HG03575 (cell line): ENCODE measurements around the gene MIPEP.
"Not testable (repeated sequence)": the region's sequence is repeated elsewhere in the genome, so short reads cannot be mapped to it uniquely, and the experiment has no call there.

Experiments
- ATAC-seq: cut with Tn5 transposase; IDR thresholded peaks from one replicate; pipeline ENCODE4 v1.9.1; 2021; ENCODE audit not compliant: unreplicated experiment, insufficient number of reproducible peaks, low FRiP score; ENCODE audit errors: extremely low read depth

MIPEP gene

GRCh38 chr13:23888658-23889614 lies at the start of gene MIPEP:
TSS of gene MIPEP (minus strand) at chr13:23889400. CDS start at chr13:23889320, 80 bp downstream.
- peak; percentile 43 for ATAC-seq

- ATAC-seq: no peak
These were observed 45.3 kb upstream of the MIPEP start for GRCh38 chr13:23934520-23934919.

DNA sequence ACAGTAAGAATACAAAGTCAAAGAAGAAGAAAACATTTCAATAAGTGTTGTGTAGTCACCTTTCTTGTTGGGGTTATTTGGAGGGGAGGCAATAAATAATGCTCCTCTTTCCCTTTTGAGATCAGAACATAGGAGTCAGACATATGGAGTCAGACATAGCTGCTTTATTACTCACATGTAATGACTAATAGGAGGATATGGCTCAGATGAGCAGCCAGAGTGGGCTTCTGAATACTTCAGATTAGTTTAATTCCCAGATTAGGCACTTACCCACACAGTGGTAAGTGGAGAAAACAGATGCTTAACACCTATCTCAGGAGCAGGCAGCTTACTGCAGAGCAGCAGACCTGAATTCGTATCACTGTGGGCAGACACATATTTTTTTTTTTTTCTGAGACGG lies 39.8 kb upstream of the MIPEP start:
- no peak for ATAC-seq

DNA sequence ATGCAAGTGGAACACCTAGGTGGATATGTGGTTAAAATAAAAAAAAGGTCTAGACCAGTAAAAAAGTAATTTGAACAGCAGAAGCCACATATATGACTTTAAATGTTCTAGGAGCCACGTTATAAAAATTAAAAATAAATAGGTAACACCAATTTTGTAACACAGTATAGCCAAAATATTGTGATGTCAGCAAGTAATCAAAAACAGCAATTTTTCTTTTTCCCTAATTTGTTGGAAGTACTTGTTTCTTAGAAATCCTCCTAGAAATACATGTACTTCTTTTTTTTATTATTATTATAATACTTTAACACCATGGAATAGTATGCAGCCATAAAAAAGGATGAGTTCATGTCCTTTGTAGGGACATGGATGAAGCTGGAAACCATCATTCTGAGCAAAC lies 33.8 kb upstream of the MIPEP start:
- ATAC-seq: no peak

DNA sequence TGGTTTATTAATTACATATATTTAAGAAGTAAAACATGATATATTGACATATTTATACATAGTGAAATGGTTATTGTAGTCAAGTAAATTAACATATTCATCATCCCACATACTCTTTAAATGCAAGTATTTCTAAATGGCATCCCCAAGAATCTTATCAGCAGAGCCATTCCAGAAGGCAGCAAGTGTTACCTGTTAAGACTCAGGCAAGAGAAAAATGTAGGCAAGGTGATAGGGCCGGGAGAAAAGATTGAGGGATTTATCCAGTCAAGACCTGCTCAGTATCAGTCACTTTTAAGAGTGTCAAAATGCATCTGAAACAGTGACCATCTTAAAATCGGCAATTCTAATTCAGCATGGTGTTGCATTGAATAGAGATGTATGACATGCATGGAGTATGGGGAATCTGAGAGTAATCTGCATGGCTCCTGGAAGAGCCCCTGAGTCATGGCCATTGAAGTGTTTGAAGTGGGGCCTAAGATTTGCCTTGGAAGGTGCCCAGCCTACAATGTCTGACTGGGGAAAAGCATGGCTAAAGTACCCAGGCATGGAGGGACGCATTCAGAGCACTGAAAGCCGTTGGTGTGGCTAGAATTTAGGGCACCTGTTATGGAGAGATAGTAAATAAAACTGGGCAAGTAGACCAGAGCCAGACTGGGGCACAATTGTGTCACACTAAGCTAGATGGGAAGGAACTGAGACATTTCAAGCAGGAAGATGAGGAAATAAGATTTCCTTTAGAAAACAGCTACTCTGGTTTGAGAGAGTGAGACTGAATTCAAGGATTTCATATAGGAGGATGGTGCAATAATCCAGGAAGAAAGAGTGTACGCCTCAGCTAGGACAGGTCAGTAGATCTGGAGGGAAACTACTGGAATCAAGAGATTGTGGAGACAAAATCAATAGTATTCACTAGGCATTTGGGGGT lies 33.1 kb upstream of the MIPEP start:
- no peak for ATAC-seq

GRCh38 chr13:23921451-23921888 lies 32.3 kb upstream of the MIPEP start:
- no peak for ATAC-seq

- ATAC-seq: no peak
These were observed 29.8 kb upstream of the MIPEP start for GRCh38 chr13:23919006-23919405.

DNA sequence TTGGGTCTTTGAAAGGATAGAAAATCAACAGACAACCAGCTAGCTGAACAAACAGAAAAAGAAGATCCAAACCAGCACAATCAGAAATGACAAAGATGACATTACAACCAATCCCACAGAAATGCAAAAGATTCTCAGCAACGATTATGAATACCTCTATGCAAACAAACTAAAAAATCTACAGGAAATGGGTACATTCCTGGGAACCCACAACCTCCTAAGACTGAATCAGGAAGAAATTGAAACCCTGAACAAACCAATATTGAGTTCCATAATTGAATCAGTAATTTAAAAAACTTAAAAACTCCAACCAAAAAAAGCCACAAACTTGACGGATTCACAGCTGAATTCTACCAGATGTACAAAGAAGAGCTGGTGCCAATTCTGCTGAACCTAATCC lies 29.0 kb upstream of the MIPEP start:
- ATAC-seq: no peak

DNA sequence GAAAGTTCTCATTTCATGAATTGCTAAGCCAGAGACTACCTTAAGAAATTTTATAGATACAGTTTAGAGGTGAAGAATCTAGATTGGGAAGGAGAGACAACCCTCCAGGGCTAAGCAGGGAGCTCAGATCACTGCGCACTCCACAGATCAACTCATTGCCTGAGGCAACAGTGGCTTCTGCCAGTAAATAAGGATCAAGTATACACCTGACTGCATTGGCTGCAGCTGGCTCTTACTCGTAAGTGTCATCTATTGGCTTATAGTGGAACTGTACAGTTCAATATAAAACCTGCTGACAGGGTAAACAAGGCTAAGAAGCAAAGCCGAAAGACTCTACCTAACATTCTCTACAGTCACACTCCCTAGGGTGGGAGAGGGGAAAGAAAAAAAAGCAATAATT lies 26.1 kb upstream of the MIPEP start:
- ATAC-seq: no peak

- no peak for ATAC-seq
These were observed 23.3 kb upstream of the MIPEP start for GRCh38 chr13:23912469-23912868.

DNA sequence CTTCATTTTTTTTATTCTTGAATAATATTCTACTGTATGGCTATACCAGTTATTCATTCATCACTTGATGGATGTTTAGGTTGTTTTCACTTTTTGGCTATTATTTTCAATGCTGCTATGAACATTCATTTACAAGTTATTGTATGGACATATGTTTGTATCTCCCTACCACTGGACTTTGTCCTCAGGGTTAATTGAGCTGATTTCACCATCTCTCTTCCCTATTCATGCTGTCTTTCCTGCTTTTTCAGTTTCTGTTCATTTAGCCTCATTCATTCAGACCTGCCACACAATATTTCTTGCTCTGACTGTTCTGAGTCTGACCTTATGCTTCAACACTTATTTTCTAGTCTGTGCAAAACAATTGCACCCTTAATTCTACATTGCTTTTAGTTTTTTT lies 20.4 kb upstream of the MIPEP start:
- ATAC-seq: no peak

GRCh38 chr13:23905766-23906165 lies 16.6 kb upstream of the MIPEP start:
- no peak for ATAC-seq

DNA sequence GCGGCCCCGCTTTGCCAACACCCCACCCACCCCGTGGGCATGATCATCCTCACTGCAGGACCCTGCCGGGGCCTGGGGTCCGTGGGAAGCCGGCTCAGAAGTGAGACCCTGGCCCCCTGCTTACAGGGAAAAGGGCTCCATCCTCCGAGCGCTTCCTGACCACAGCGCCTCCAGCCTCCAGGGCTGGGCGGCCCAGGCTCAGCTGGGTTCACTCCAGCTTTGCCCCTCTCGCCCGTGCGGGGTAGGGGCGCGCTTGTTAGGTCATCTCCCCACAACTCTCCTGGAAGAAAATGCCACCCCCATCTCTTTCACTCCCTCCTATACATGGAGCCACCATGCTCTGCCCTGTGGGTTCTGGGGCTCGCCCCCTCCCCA lies 14.7 kb upstream of the MIPEP start:
- no peak for ATAC-seq

DNA sequence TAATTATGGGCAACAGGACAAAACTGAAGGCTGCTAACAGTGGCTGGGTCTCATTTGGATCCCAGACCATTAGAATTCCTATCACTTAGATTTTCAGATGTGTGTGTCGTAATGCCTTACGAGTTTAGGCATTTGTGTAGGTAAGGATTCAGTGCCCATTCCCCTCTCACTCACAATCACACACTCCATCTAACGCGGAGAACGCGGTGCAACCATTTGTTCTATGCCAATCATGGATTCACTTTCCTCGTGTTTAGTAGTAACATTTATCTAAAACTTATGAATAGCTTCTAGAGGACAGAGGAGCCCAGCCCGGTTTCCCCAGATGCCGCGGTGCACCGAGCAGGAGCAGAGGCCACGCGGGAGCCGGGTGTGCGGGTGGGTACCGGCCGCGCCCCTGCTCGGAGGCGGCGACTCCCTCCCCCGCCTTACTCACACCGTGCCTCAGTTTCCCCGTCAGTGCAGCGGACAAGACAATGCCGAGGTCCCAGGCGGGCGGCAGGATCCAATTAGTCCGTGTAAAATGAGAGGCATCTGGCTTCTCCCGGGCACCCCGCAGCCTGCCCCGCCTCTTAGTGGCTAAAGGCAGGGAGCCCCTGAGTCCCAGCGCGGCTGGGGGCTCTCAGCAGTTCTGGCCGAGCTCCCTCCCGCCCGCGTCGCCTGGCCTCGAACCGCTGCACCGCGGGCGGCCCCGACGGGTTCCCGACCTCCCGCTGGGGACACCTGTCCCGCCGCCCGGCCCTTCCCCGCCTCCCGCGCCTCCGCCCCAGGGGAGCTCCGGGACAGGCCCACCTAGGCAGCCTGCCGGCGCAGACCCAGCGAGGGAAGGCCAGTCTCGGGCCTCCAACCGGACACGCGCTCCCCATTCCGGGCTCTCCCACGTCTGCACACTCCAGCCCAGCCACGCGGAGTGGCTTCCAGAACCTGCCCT lies 14.0 kb upstream of the MIPEP start:
- no peak for ATAC-seq

- ATAC-seq: no peak
These were observed 12.2 kb upstream of the MIPEP start for GRCh38 chr13:23901365-23901764.

- no peak for ATAC-seq
These were observed 10.4 kb upstream of the MIPEP start for GRCh38 chr13:23899555-23899954.

DNA sequence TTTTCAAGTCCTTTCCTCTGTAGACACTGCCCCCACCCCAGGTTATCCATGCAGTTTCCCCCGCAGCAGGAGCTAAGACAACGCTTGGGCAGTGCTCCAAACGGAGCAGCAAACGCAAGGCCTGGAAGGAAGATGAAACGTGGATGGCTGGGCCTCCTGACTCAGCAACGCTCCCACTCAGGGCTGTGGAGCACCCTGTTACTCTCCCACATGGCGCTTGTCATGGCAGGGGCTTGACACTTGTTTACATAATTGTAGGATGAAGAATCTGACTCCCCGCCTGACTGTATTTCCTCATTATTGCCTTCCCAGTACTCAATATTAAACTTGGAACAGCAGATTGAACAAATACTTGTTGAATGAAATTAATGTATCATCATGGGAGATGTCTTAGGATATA lies 8.9 kb upstream of the MIPEP start:
- ATAC-seq: no peak

GRCh38 chr13:23897452-23897919 lies 8.3 kb upstream of the MIPEP start, which contains the start of gene C1QTNF9B:
TSS of gene C1QTNF9B (minus strand) at chr13:23897502.
- ATAC-seq: not testable (repeated sequence)

DNA sequence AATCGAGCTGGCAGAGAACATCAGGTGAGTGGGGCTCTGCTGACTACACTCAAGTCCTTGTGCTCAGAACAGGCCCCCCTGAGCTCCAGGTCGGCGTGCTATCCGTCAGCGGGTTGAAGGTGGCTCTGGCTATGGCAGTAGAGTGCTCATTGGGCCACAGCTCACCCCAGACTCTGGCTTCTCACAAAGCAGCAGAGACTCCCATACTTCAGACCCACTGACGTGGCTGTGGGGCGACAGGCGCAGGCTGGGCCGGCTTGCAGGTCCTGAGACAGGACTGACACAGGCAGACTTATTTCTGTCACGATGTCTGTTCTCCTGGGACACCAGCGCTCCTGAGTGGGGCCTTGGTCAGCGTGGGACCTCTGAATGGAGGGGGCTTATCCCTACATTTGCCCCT lies 5.5 kb upstream of the MIPEP start:
- ATAC-seq: not testable (repeated sequence)
